Uterus (tissue), 4 donors: ENCODE measurements around the gene PLEKHG3. TPM values are rescaled to one million over a fixed set of nuclear protein-coding genes. Genes with fewer than 3 reads are reported as not detected.
"Not testable (repeated sequence)": the region's sequence is repeated elsewhere in the genome, so short reads cannot be mapped to it uniquely, and the experiment has no call there.

ENCODE experiments used
- DNase-seq, 2 donors: peaks; one replicate each; pipeline ENCODE4 v3.0.0-alpha.2; 2019 to 2020
- H3K27ac ChIP-seq, 2 donors: fragments of 200-600 bp; sonication (generic); 1 replicate in 1 of 2; 2 replicates in 1 of 2; pipeline ENCODE4 v1.5.1; 2016 to 2018
- H3K27me3 ChIP-seq, 2 donors: fragments of 200-600 bp; sonication (generic); one replicate each; pipeline ENCODE4 v1.5.1; 2018 to 2019; ENCODE audit warnings: control low read depth in 1 of 2
- H3K36me3 ChIP-seq, 2 donors: fragments of 200-600 bp; sonication (generic); one replicate each; pipeline ENCODE4 v1.5.1; 2019; ENCODE audit warnings: control low read depth in 1 of 2
- H3K4me1 ChIP-seq, 2 donors: fragments of 200-600 bp; sonication (generic); one replicate each; pipeline ENCODE4 v1.5.1; 2018 to 2019; ENCODE audit warnings: control low read depth in 1 of 2
- H3K4me3 ChIP-seq, 2 donors: fragments of 200-600 bp; sonication (generic); 1 replicate in 1 of 2; 2 replicates in 1 of 2; pipeline ENCODE4 v1.5.1; 2018 to 2019; ENCODE audit warnings: mild to moderate bottlenecking in 1 of 2
- H3K9me3 ChIP-seq, 2 donors: fragments of 200-600 bp; sonication (generic); one replicate each; pipeline ENCODE4 v1.5.1; 2019; ENCODE audit warnings: control low read depth in 1 of 2
- CTCF ChIP-seq, 4 experiments: fragments of 200-600 bp in 2 of 4; fragments of 450-650 bp in 2 of 4; sonication (generic) in 2 of 4; IDR thresholded peaks; one replicate each; pipeline ENCODE4 v1.5.1; 2016 to 2019; ENCODE audit warnings: antibody characterized with exemption in 4 of 4, mild to moderate bottlenecking in 2 of 4, moderate library complexity in 1 of 4
- POLR2A ChIP-seq, 2 donors: fragments of 450-650 bp; IDR thresholded peaks; one replicate each; pipeline ENCODE4 v1.6.1; 2016; ENCODE audit warnings: antibody characterized with exemption in 2 of 2, mild to moderate bottlenecking in 1 of 2, moderate library complexity in 1 of 2
- intact Hi-C: fragments of 100-400 bp; cut with DNase I; formaldehyde crosslinking; loops from one replicate; pipeline ENCODE4 v1.15.1; 2023; ENCODE audit warnings: low total_unique reads
- total RNA-seq, 4 donors: library from RNA; depleted of rRNA in 3 of 4; stranded (reverse); fragments of >200 nt in 3 of 4; gene quantifications; one replicate each; pipeline versions ENCODE4 v1.1.0 to v1.2.4, GENCODE V29; 2014 to 2023
- donor health status: DM: yes; HTN: yes; CAD: no.

Gene PLEKHG3
- total RNA-seq, 4 donors from 2014 or later = 40.5 to 178 (median 59.7) TPM

- TF ChIP-seq POLR2A (IDR thresholded peaks at IDR 0.05) (no peak), CTCF (IDR thresholded peaks at IDR 0.05) (no peak)
- H3K36me3 ChIP-seq = no peaks in the 10 kb centered on the region
- intact Hi-C loops = no loop called here
- peaks cover 0 to 24% of the 10 kb centered on the region in 2 donors for H3K4me1 ChIP-seq
- H3K27ac ChIP-seq = peak overlapping the region; percentile 55 to 84
- no peak for DNase-seq
- H3K4me3 ChIP-seq = no peak overlapping the region
- no peaks in the 10 kb centered on the region for H3K27me3 ChIP-seq
- no peaks in the 10 kb centered on the region for H3K9me3 ChIP-seq
Observed at GRCh38 chr14:64685371-64686281, 18.6 kb upstream of the PLEKHG3 start.

- no peak for DNase-seq
- H3K27ac ChIP-seq = peak overlapping the region in 1 of 2 donors; percentile 84
- H3K9me3 ChIP-seq = no peaks in the 10 kb centered on the region
- H3K36me3 ChIP-seq = no peaks in the 10 kb centered on the region
- intact Hi-C loops = no loop called here
- no peak overlapping the region for H3K4me3 ChIP-seq
- H3K27me3 ChIP-seq = no peaks in the 10 kb centered on the region
- TF ChIP-seq POLR2A (IDR thresholded peaks at IDR 0.05) = no peak
- TF ChIP-seq CTCF (IDR thresholded peaks at IDR 0.05) = no peak
- peaks cover 0 to 24% of the 10 kb centered on the region in 2 donors for H3K4me1 ChIP-seq
Observed at GRCh38 chr14:64686282-64686615, 18.0 kb upstream of the PLEKHG3 start.

- H3K27ac ChIP-seq = no peak overlapping the region
- TF ChIP-seq CTCF (IDR thresholded peaks at IDR 0.05) (no peak), POLR2A (IDR thresholded peaks at IDR 0.05) (no peak)
- H3K4me3 ChIP-seq = no peak overlapping the region
- no peaks in the 10 kb centered on the region for H3K36me3 ChIP-seq
- H3K27me3 ChIP-seq = no peaks in the 10 kb centered on the region
- peak in 1 of 2 donors; percentile 4 for DNase-seq
- H3K4me1 ChIP-seq = peaks cover 0 to 8% of the 10 kb centered on the region in 2 donors
- H3K9me3 ChIP-seq = no peaks in the 10 kb centered on the region
- intact Hi-C loops = no loop called here
Observed at GRCh38 chr14:64688031-64688430, 16.2 kb upstream of the PLEKHG3 start.

GRCh38 chr14:64688811-64689281 is 15.4 kb upstream of the PLEKHG3 start:
- no peaks in the 10 kb centered on the region for H3K9me3 ChIP-seq
- H3K4me3 ChIP-seq = no peak overlapping the region
- intact Hi-C loops = no loop called here
- H3K36me3 ChIP-seq = no peaks in the 10 kb centered on the region
- TF ChIP-seq CTCF (IDR thresholded peaks at IDR 0.05) = no peak
- TF ChIP-seq POLR2A (IDR thresholded peaks at IDR 0.05) = no peak
- H3K27me3 ChIP-seq = no peaks in the 10 kb centered on the region
- H3K4me1 ChIP-seq = peaks cover 0 to 5% of the 10 kb centered on the region in 2 donors
- peak in 1 of 2 donors; percentile 7 for DNase-seq
- H3K27ac ChIP-seq = no peak overlapping the region

- intact Hi-C loops = no loop called here
- H3K36me3 ChIP-seq = no peaks in the 10 kb centered on the region
- peaks cover 0 to under 1% of the 10 kb centered on the region in 2 donors for H3K4me1 ChIP-seq
- no peaks in the 10 kb centered on the region for H3K9me3 ChIP-seq
- H3K27me3 ChIP-seq = no peaks in the 10 kb centered on the region
- no peak overlapping the region for H3K4me3 ChIP-seq
- TF ChIP-seq CTCF (IDR thresholded peaks at IDR 0.05) (no peak), POLR2A (IDR thresholded peaks at IDR 0.05) (no peak)
- H3K27ac ChIP-seq = no peak overlapping the region
- DNase-seq = no peak
Observed at GRCh38 chr14:64689289-64689688, 14.9 kb upstream of the PLEKHG3 start.

- H3K27ac ChIP-seq = not testable (repeated sequence)
Observed at GRCh38 chr14:64690607-64691006, 13.6 kb upstream of the PLEKHG3 start.

More at GRCh38 chr14:64690607-64691006, 13.6 kb upstream of the PLEKHG3 start:
- intact Hi-C loops, H3K9me3 ChIP-seq, H3K4me1 ChIP-seq, H3K36me3 ChIP-seq, H3K4me3 ChIP-seq, H3K27me3 ChIP-seq: not testable (repeated sequence)
- peak in 1 of 2 donors; percentile 3 for DNase-seq
